IMR-90 (cell line): Measurements from ENCODE around the gene BTNL8. TPM values are rescaled to one million over a fixed set of nuclear protein-coding genes. Genes with fewer than 3 reads are reported as not detected.

Experiments
- ATAC-seq: fragments of 200-7000 bp; cut with Tn5 transposase; 2 replicates; pipeline ENCODE4 v1.9.1; 2020; ENCODE audit warnings: low read depth, mild to moderate bottlenecking, moderate library complexity
- BruUV-seq: library from RNA; stranded (reverse); fragments of 400-500 nt; replicated peaks from 2 replicates; lab custom pipeline; 2021; lab: Mats Ljungman, UMichigan
- CTCF ChIA-PET: fragments of 300-600 bp; formaldehyde crosslinking; extraction: SDS; loops from one replicate; lab custom pipeline; 2021; ENCODE audit warnings: antibody characterized with exemption; lab: Yijun Ruan, JAX
- POLR2A ChIA-PET: fragments of 300-600 bp; sonication (Branson Sonifier 250); formaldehyde crosslinking; loops from one replicate; lab custom pipeline; 2022; ENCODE audit warnings: antibody characterized with exemption; ENCODE audit not compliant: unreplicated experiment; lab: Charles Lee
- DNase-seq: peaks from one replicate; pipeline ENCODE4 v3.0.0; 2013
- H2AFZ ChIP-seq: replicated peaks from 2 replicates; pipeline ENCODE3; 2013; ENCODE audit warnings: low read length, mild to moderate bottlenecking; ENCODE audit not compliant: poor library complexity
- H2AK5ac ChIP-seq: 2 replicates; pipeline ENCODE4 v1.6.1; 2013; ENCODE audit warnings: low read depth, low read length, inconsistent platforms
- H2AK9ac ChIP-seq: replicated peaks from 2 replicates; pipeline ENCODE3; 2013; ENCODE audit warnings: mild to moderate bottlenecking, low read depth, low read length, moderate library complexity; ENCODE audit not compliant: poor library complexity
- H2BK120ac ChIP-seq: 2 replicates; pipeline ENCODE4 v1.6.1; 2013; ENCODE audit warnings: low read depth, low read length, inconsistent platforms
- H2BK15ac ChIP-seq: 3 replicates; pipeline ENCODE4 v1.6.1; 2013; ENCODE audit warnings: low read depth, low read length, inconsistent platforms
- H2BK20ac ChIP-seq: 2 replicates; pipeline ENCODE4 v1.6.1; 2013; ENCODE audit warnings: low read depth, mild to moderate bottlenecking, inconsistent platforms, low read length, moderate library complexity
- H2BK5ac ChIP-seq: 2 replicates; pipeline ENCODE4 v1.6.1; 2013; ENCODE audit warnings: mild to moderate bottlenecking, low read depth, low read length, inconsistent platforms; ENCODE audit not compliant: poor library complexity, severe bottlenecking
- H3K14ac ChIP-seq: replicated peaks from 2 replicates; pipeline ENCODE4 v1.6.1; 2013; ENCODE audit warnings: low read depth, low read length, inconsistent platforms
- H3K18ac ChIP-seq: 2 replicates; pipeline ENCODE4 v1.6.1; 2013; ENCODE audit warnings: low read depth, low read length, control low read depth
- H3K23ac ChIP-seq: 2 replicates; pipeline ENCODE4 v1.6.1; 2013; ENCODE audit warnings: low read depth, low read length, inconsistent platforms
- H3K27ac ChIP-seq: 2 replicates; pipeline ENCODE4 v1.5.1; 2013; ENCODE audit warnings: mild to moderate bottlenecking, control low read depth, low read length; ENCODE audit not compliant: insufficient read depth
- H3K27me3 ChIP-seq: 2 replicates; pipeline ENCODE4 v1.6.1; 2013; ENCODE audit warnings: low read length; ENCODE audit not compliant: control insufficient read depth, insufficient read depth
- H3K36me3 ChIP-seq: 2 replicates; pipeline ENCODE4 v1.6.1; 2013; ENCODE audit warnings: low read length, mixed read lengths; ENCODE audit not compliant: control insufficient read depth, insufficient read depth
- H3K4ac ChIP-seq: 2 replicates; pipeline ENCODE4 v1.6.1; 2013; ENCODE audit warnings: low read depth, low read length, inconsistent platforms
- H3K4me1 ChIP-seq: 2 replicates; pipeline ENCODE4 v1.6.1; 2013; ENCODE audit warnings: low read length, mixed read lengths; ENCODE audit not compliant: control insufficient read depth, insufficient read depth
- H3K4me2 ChIP-seq: 2 replicates; pipeline ENCODE4 v1.6.1; 2013; ENCODE audit warnings: low read depth, mild to moderate bottlenecking, control low read depth, low read length, moderate library complexity
- H3K4me3 ChIP-seq: 2 replicates; pipeline ENCODE4 v1.5.1; 2013; ENCODE audit warnings: low read depth, mild to moderate bottlenecking, control low read depth, low read length, moderate library complexity; ENCODE audit not compliant: insufficient read depth
- H3K56ac ChIP-seq: 2 replicates; pipeline ENCODE4 v1.6.1; 2013; ENCODE audit warnings: low read length, inconsistent platforms; ENCODE audit not compliant: insufficient read depth; ENCODE audit errors: extremely low read depth
- H3K79me1 ChIP-seq, 2 experiments: 2 replicates each; pipeline ENCODE4 v1.6.1; 2013; ENCODE audit warnings: low read length in 2 of 2, inconsistent platforms in 1 of 2, low read depth in 1 of 2
- H3K9ac ChIP-seq: 2 replicates; pipeline ENCODE4 v1.6.1; 2013; ENCODE audit warnings: low read depth, low read length, control low read depth
- H3K9me1 ChIP-seq: 2 replicates; pipeline ENCODE4 v1.6.1; 2013; ENCODE audit warnings: low read length, inconsistent platforms; ENCODE audit not compliant: insufficient read depth
- H3K9me3 ChIP-seq: 2 replicates; pipeline ENCODE4 v1.6.1; 2013; ENCODE audit warnings: low read length; ENCODE audit not compliant: control insufficient read depth, insufficient read depth
- H4K20me1 ChIP-seq: 2 replicates; pipeline ENCODE4 v1.6.1; 2013; ENCODE audit warnings: low read length, inconsistent platforms; ENCODE audit not compliant: insufficient read depth
- H4K5ac ChIP-seq: 2 replicates; pipeline ENCODE4 v1.6.1; 2013; ENCODE audit warnings: mild to moderate bottlenecking, low read depth, low read length, control low read depth
- H4K8ac ChIP-seq, 2 experiments: 2 replicates each; pipeline ENCODE4 v1.6.1; 2013; ENCODE audit warnings: low read depth in 2 of 2, low read length in 2 of 2, control low read depth in 1 of 2, inconsistent platforms in 1 of 2
- H4K91ac ChIP-seq: 2 replicates; pipeline ENCODE4 v1.6.1; 2013; ENCODE audit warnings: low read depth, low read length, inconsistent platforms; ENCODE audit not compliant: insufficient read depth
- BHLHE40 ChIP-seq: fragments of 150-350 bp; IDR thresholded peaks from 2 replicates; pipeline ENCODE4 v1.6.1; 2016; ENCODE audit warnings: mild to moderate bottlenecking, low read depth, low read length
- CEBPB ChIP-seq: IDR thresholded peaks from 2 replicates; pipeline ENCODE4 v1.6.1; 2012; ENCODE audit warnings: low read depth, low read length, improper control_type of control experiment
- CHD1 ChIP-seq: IDR thresholded peaks from 2 replicates; pipeline ENCODE4 v1.6.1; 2012; ENCODE audit warnings: low read depth, low read length, improper control_type of control experiment
- CTCF ChIP-seq: conservative IDR thresholded peaks from 2 replicates; pipeline ENCODE4 v1.5.1; 2012; ENCODE audit warnings: mild to moderate bottlenecking, low read depth, low read length, improper control_type of control experiment
- ELK1 ChIP-seq: fragments of 150-350 bp; IDR thresholded peaks from 2 replicates; pipeline ENCODE4 v1.6.1; 2016; ENCODE audit warnings: low read depth, mild to moderate bottlenecking, low read length, moderate library complexity, borderline replicate concordance
- FOS ChIP-seq: fragments of 150-350 bp; IDR thresholded peaks from 2 replicates; pipeline ENCODE4 v1.6.1; 2016; ENCODE audit warnings: low read depth, low read length
- MAFK ChIP-seq: IDR thresholded peaks from 2 replicates; pipeline ENCODE4 v1.6.1; 2012; ENCODE audit warnings: low read depth, low read length, improper control_type of control experiment
- MAZ ChIP-seq: IDR thresholded peaks from 2 replicates; pipeline ENCODE4 v1.6.1; 2012; ENCODE audit warnings: low read depth, mild to moderate bottlenecking, low read length, improper control_type of control experiment, moderate library complexity, borderline replicate concordance
- MXI1 ChIP-seq: IDR thresholded peaks from 2 replicates; pipeline ENCODE4 v1.6.1; 2012; ENCODE audit warnings: low read depth, mild to moderate bottlenecking, low read length, moderate library complexity, borderline replicate concordance
- NFE2L2 ChIP-seq: fragments of 150-350 bp; IDR thresholded peaks from 2 replicates; pipeline ENCODE4 v1.6.1; 2016; ENCODE audit warnings: low read depth, mild to moderate bottlenecking, low read length
- POLR2A ChIP-seq: IDR thresholded peaks from 2 replicates; pipeline ENCODE4 v1.6.1; 2012; ENCODE audit warnings: mild to moderate bottlenecking, low read depth, low read length
- RAD21 ChIP-seq: IDR thresholded peaks from 2 replicates; pipeline ENCODE4 v1.6.1; 2012; ENCODE audit warnings: low read length, improper control_type of control experiment
- RCOR1 ChIP-seq: IDR thresholded peaks from 2 replicates; pipeline ENCODE4 v1.6.1; 2012; ENCODE audit warnings: mild to moderate bottlenecking, low read length, improper control_type of control experiment; ENCODE audit not compliant: insufficient replicate concordance
- RFX5 ChIP-seq: IDR thresholded peaks from 2 replicates; pipeline ENCODE4 v1.8.0; 2012; ENCODE audit warnings: low read depth, mild to moderate bottlenecking, low read length, moderate library complexity
- SMC3 ChIP-seq: fragments of 150-350 bp; IDR thresholded peaks from 2 replicates; pipeline ENCODE4 v1.6.1; 2016; ENCODE audit warnings: low read depth, mild to moderate bottlenecking, antibody characterized with exemption, low read length, moderate library complexity
- WGBS, 2 experiments: methylation state at CpG; one replicate each; pipeline versions ENCODE4 v1.1.5 to v1.1.7; 2013; ENCODE audit warnings: missing lambda C conversion rate in 2 of 2; ENCODE audit not compliant: insufficient read length in 1 of 2; ENCODE audit errors: extremely low coverage in 2 of 2; 5-methylcytosine and 5-hydroxymethylcytosine counted together
- dilution Hi-C: fragments of 300-500 bp; cut with HindIII; formaldehyde crosslinking; loops from one replicate; pipeline ENCODE4 v1.14.3; 2018; ENCODE audit warnings: low sequenced_read_pairs; ENCODE audit not compliant: unreplicated experiment
- in situ Hi-C: fragments of 300-500 bp; cut with MboI; formaldehyde crosslinking; loops from 3 replicates; pipeline ENCODE4 v1.14.3; 2019; ENCODE audit warnings: low sequenced_read_pairs, inconsistent platforms, mixed read lengths
- intact Hi-C: fragments of 100-400 bp; cut with micrococcal nuclease; formaldehyde crosslinking; loops from 2 replicates; pipeline ENCODE4 v1.10.0; 2022
- polyA plus RNA-seq, 3 experiments: library from polyadenylated mRNA; depleted of rRNA; stranded (reverse); fragments of >200 nt; gene quantifications; 2 replicates each; pipeline ENCODE4 v1.2.3, GENCODE V29; 2012; ENCODE audit warnings: low replicate concordance in 1 of 3
- total RNA-seq: library from RNA; depleted of rRNA; stranded (reverse); fragments of >200 nt; gene quantifications from 2 replicates; pipeline ENCODE4 v1.2.3, GENCODE V29; 2012
- TF ChIP-seq, protein P1 (sequence below): fragments of 150-350 bp; IDR thresholded peaks from 2 replicates; pipeline ENCODE4 v1.6.1; 2017; ENCODE audit warnings: mild to moderate bottlenecking, antibody characterized with exemption, low read length, low read depth

The BTNL8 gene
- total and polyA plus RNA-seq, 2 of the 4 experiments (the other 2 are of a cell fraction): not detected

- no peak overlapping the region for H2AFZ ChIP-seq
- H3K18ac ChIP-seq: no peak overlapping the region
- DNase-seq: no peak
- intact Hi-C loops (no loop called here), dilution Hi-C loops (no loop called here), in situ Hi-C loops (no loop called here)
- no peak overlapping the region for H2AK9ac ChIP-seq
- no peak overlapping the region for H3K4me3 ChIP-seq
- H3K4me1 ChIP-seq: no peaks in the 10 kb centered on the region
- H4K20me1 ChIP-seq: no peaks in the 10 kb centered on the region
- H2AK5ac ChIP-seq: no peak overlapping the region
- H2BK5ac ChIP-seq: no peak overlapping the region
- H2BK20ac ChIP-seq: no peak overlapping the region
- H3K4ac ChIP-seq: no peak overlapping the region
- no peaks in the 10 kb centered on the region; the same call in 1 of the 2 replicates for H3K9me3 ChIP-seq
- H3K23ac ChIP-seq: no peak overlapping the region
- TF ChIP-seq RAD21 (no peak), CHD1 (no peak), RCOR1 (no peak), MAZ (no peak), FOS (no peak), CTCF (no peak), RFX5 (no peak), MAFK (no peak), SMC3 (no peak), BHLHE40 (no peak), CEBPB (no peak), MXI1 (no peak), POLR2A (no peak), NFE2L2 (no peak), ELK1 (no peak)
- TF ChIP-seq, protein P1, sequence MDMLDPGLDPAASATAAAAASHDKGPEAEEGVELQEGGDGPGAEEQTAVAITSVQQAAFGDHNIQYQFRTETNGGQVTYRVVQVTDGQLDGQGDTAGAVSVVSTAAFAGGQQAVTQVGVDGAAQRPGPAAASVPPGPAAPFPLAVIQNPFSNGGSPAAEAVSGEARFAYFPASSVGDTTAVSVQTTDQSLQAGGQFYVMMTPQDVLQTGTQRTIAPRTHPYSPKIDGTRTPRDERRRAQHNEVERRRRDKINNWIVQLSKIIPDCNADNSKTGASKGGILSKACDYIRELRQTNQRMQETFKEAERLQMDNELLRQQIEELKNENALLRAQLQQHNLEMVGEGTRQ: no peak
- no peak overlapping the region for H3K27ac ChIP-seq
- H4K5ac ChIP-seq: no peak overlapping the region
- H3K27me3 ChIP-seq: no peaks in the 10 kb centered on the region
- H3K56ac ChIP-seq: no peak overlapping the region
- ATAC-seq: no peak
- no peaks in the 10 kb centered on the region for H3K36me3 ChIP-seq
- no peak overlapping the region for H2BK120ac ChIP-seq
- CTCF ChIA-PET: no interaction called here
- H3K9me1 ChIP-seq: no peaks in the 10 kb centered on the region
- no peak overlapping the region for H4K8ac ChIP-seq
- WGBS, 2 experiments: no CpG with 5 or more reads among the region's 31 CpGs
- H3K14ac ChIP-seq: no peak overlapping the region
- H2BK15ac ChIP-seq: no peak overlapping the region
- POLR2A ChIA-PET: no interaction called here
- no TSS peak for BruUV-seq
- H4K91ac ChIP-seq: no peak overlapping the region
- no peak overlapping the region for H3K9ac ChIP-seq
- H3K4me2 ChIP-seq: no peak overlapping the region
- no peaks in the 10 kb centered on the region for H3K79me1 ChIP-seq
These were observed 71.4 kb downstream of the BTNL8 start for GRCh38 chr5:180970336-180970735.
